ENCODE results near the gene MYMX. TPM values are rescaled to one million over a fixed set of nuclear protein-coding genes. Genes with fewer than 3 reads are reported as not detected.

The MYMX gene
- total RNA-seq, 1 experiment from 2014 or later = not detected

DNA sequence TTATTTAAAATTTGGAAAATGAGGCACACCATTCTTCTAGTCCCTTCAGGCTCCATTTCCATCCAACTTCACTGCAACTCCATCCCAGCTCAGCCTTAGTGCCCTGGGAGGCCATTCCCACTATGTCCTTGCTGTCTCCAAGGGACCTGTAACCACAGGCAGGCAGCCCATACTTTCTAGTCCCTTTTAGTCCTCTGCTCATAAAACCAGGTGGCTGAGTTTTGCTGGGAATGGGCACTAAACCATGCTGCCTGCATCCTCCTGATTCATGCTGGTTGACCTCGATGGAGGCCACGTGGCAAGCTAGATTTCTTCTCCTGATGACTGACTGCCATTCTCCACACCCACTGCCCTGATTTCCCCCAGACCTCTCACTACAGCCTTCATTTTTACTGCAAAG is 27.5 kb upstream of the MYMX start:
- H3K27ac ChIP-seq (ENCODE audit: low read depth, low read length) = no peak overlapping the region
- H3K4me3 ChIP-seq (replicated peaks in 1 of 2; ENCODE audit: low read depth in 1 of 2, low read length in 2 of 2) = no peak overlapping the region
- DNase-seq (ENCODE audit: low read depth, low spot score) (no peak), ATAC-seq (no peak)
- RAD21 ChIA-PET (ENCODE audit: low non-redundant PET in 1 of 2, low total read pairs in 2 of 2, uncharacterized antibody in 2 of 2, unreplicated experiment in 2 of 2) = interaction anchor here in 1 of 2 experiments (0.6 kb wide), 1 partner anchor 186 kb away, joined by 3 read pairs; no protein-coding TSS in a partner anchor
- H3K4me1 ChIP-seq (ENCODE audit: control insufficient read depth in 1 of 2, insufficient read depth in 2 of 2, low read length in 2 of 2) = peaks cover 10 to 13% of the 10 kb centered on the region in 2 experiments; a peak in 3 of 4 replicates
- POLR2A ChIA-PET = interaction anchor here (0.7 to 2.3 kb wide), 2 partner anchors 58 to 118 kb away, joined by 4 to 6 read pairs; partner anchors contain the start of gene HSP90AB1
- no TSS peak for BruUV-seq (replicated peaks)
- no peaks in the 10 kb centered on the region for H3K9me2 ChIP-seq (ENCODE audit: insufficient read depth)
- intact Hi-C loops (cut with micrococcal nuclease) = no loop called here
- H3K27me3 ChIP-seq (ENCODE audit: insufficient read depth, low read length) = no peaks in the 10 kb centered on the region
- no peaks in the 10 kb centered on the region for H4K20me1 ChIP-seq (ENCODE audit: insufficient read depth)
- H2AFZ ChIP-seq (ENCODE audit: low read depth, low read length, poor library complexity, severe bottlenecking) = no peak overlapping the region
- TF ChIP-seq POLR2AphosphoS5 (IDR thresholded peaks at IDR 0.05; ENCODE audit: low read depth, low read length) (no peak), CBX3 (IDR thresholded peaks at IDR 0.05; ENCODE audit: low read depth) (no peak), ZNF274 (IDR thresholded peaks at IDR 0.05; ENCODE audit: low read depth, low read length) (no peak), EGR1 (IDR thresholded peaks at IDR 0.05; ENCODE audit: low read depth) (no peak), ZFX (IDR thresholded peaks at IDR 0.05) (no peak), MAX (IDR thresholded peaks at IDR 0.05) (no peak), YY1 (IDR thresholded peaks at IDR 0.05; ENCODE audit: extremely low read depth, insufficient replicate concordance, low read depth, low read length) (no peak), EZH2 (IDR thresholded peaks at IDR 0.05) (no peak), TCF7L2 (IDR thresholded peaks at IDR 0.05; ENCODE audit: borderline replicate concordance, extremely low read depth, insufficient read depth, insufficient read length) (no peak), FOSL1 (IDR thresholded peaks at IDR 0.05; ENCODE audit: low read depth) (no peak), CEBPB (IDR thresholded peaks at IDR 0.05; ENCODE audit: low read depth) (no peak), EZH2phosphoT487 (IDR thresholded peaks at IDR 0.05; ENCODE audit: borderline replicate concordance) (no peak), RAD21 (IDR thresholded peaks at IDR 0.05; ENCODE audit: low read depth) (no peak), SP1 (IDR thresholded peaks at IDR 0.05; ENCODE audit: low read depth) (no peak)
- TF ChIP-seq, protein P1, sequence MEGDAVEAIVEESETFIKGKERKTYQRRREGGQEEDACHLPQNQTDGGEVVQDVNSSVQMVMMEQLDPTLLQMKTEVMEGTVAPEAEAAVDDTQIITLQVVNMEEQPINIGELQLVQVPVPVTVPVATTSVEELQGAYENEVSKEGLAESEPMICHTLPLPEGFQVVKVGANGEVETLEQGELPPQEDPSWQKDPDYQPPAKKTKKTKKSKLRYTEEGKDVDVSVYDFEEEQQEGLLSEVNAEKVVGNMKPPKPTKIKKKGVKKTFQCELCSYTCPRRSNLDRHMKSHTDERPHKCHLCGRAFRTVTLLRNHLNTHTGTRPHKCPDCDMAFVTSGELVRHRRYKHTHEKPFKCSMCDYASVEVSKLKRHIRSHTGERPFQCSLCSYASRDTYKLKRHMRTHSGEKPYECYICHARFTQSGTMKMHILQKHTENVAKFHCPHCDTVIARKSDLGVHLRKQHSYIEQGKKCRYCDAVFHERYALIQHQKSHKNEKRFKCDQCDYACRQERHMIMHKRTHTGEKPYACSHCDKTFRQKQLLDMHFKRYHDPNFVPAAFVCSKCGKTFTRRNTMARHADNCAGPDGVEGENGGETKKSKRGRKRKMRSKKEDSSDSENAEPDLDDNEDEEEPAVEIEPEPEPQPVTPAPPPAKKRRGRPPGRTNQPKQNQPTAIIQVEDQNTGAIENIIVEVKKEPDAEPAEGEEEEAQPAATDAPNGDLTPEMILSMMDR (IDR thresholded peaks at IDR 0.05 in 2 of 3, conservative IDR thresholded peaks at IDR 0.05 in 1 of 3; ENCODE audit: borderline replicate concordance in 1 of 3, insufficient read depth in 1 of 3, low read depth in 2 of 3, low read length in 2 of 3) = no peak
- TF ChIP-seq, protein P2, sequence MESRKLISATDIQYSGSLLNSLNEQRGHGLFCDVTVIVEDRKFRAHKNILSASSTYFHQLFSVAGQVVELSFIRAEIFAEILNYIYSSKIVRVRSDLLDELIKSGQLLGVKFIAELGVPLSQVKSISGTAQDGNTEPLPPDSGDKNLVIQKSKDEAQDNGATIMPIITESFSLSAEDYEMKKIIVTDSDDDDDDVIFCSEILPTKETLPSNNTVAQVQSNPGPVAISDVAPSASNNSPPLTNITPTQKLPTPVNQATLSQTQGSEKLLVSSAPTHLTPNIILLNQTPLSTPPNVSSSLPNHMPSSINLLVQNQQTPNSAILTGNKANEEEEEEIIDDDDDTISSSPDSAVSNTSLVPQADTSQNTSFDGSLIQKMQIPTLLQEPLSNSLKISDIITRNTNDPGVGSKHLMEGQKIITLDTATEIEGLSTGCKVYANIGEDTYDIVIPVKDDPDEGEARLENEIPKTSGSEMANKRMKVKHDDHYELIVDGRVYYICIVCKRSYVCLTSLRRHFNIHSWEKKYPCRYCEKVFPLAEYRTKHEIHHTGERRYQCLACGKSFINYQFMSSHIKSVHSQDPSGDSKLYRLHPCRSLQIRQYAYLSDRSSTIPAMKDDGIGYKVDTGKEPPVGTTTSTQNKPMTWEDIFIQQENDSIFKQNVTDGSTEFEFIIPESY (IDR thresholded peaks at IDR 0.05; ENCODE audit: extremely low read depth, insufficient replicate concordance, low read length) = no peak
- TF ChIP-seq, protein P3, sequence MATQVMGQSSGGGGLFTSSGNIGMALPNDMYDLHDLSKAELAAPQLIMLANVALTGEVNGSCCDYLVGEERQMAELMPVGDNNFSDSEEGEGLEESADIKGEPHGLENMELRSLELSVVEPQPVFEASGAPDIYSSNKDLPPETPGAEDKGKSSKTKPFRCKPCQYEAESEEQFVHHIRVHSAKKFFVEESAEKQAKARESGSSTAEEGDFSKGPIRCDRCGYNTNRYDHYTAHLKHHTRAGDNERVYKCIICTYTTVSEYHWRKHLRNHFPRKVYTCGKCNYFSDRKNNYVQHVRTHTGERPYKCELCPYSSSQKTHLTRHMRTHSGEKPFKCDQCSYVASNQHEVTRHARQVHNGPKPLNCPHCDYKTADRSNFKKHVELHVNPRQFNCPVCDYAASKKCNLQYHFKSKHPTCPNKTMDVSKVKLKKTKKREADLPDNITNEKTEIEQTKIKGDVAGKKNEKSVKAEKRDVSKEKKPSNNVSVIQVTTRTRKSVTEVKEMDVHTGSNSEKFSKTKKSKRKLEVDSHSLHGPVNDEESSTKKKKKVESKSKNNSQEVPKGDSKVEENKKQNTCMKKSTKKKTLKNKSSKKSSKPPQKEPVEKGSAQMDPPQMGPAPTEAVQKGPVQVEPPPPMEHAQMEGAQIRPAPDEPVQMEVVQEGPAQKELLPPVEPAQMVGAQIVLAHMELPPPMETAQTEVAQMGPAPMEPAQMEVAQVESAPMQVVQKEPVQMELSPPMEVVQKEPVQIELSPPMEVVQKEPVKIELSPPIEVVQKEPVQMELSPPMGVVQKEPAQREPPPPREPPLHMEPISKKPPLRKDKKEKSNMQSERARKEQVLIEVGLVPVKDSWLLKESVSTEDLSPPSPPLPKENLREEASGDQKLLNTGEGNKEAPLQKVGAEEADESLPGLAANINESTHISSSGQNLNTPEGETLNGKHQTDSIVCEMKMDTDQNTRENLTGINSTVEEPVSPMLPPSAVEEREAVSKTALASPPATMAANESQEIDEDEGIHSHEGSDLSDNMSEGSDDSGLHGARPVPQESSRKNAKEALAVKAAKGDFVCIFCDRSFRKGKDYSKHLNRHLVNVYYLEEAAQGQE (IDR thresholded peaks at IDR 0.05; ENCODE audit: low read depth) = no peak
- CTCF ChIA-PET = interaction anchor here (1.2 to 1.3 kb wide), 2 partner anchors 16 to 93 kb away, joined by 3 to 5 read pairs; no protein-coding TSS in a partner anchor
- no peak overlapping the region for H3K4me2 ChIP-seq (ENCODE audit: low read length)
- H3K9ac ChIP-seq (ENCODE audit: low read length) = no peak overlapping the region
- no peaks in the 10 kb centered on the region for H3K9me3 ChIP-seq (ENCODE audit: control insufficient read depth in 1 of 2, insufficient read depth in 1 of 2, low read depth in 1 of 2, low read length in 2 of 2)
- H3K79me2 ChIP-seq (ENCODE audit: insufficient read depth, low read length) = no peaks in the 10 kb centered on the region
- H3K36me3 ChIP-seq (ENCODE audit: control insufficient read depth in 1 of 2, insufficient read depth in 2 of 2, low read length in 2 of 2) = no peaks in the 10 kb centered on the region
